ENCODE measurements around the gene SAMD11. TPM values are rescaled to one million over a fixed set of nuclear protein-coding genes. Genes with fewer than 3 reads are reported as not detected.

Gene SAMD11
- total and polyA plus RNA-seq, 8 donors = 7.1 to 61.5 (median 28.0) TPM

DNA sequence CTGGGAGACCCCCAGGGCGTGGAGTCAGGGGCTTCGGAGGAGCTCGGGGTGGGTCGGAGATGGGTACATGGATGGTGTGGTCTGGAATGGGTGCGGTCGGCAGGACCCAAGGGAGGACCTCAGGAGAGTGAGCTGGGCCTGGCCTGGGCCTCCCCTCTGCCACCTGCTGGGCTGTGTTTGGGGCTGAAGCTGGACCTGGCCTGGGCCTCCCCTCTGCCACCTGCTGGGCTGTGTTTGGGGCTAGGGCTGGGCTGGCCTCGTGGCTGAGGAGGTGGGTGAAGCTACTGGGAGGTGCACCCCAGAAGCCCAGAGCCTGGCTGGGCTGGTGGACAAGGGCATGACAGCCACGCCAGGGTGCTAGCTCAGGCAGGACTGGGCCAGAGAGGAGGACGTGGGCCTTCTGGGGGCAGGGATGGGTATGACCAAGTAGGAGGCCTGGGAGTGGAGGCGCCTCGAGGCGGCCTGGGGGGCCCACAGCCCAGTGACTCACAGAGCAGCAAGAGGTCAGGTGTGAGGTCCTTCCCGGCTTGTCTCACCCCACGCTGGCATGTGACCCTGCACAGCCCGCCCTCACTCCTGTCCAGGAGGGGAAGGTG lies 14.5 kb downstream of the SAMD11 start:
- H3K4me1 ChIP-seq = peaks cover 22 to 37% of the 10 kb centered on the region in 2 donors
- ATAC-seq (peak; percentile 39), DNase-seq (no peak)
- intact Hi-C loops (cut with DNase I) = no loop called here
- H3K4me3 ChIP-seq = no peak overlapping the region
- H3K36me3 ChIP-seq = no peaks in the 10 kb centered on the region
- H3K27ac ChIP-seq = no peak overlapping the region
- H3K9me3 ChIP-seq = no peaks in the 10 kb centered on the region
- peaks cover 43 to 93% of the 10 kb centered on the region in 2 donors for H3K27me3 ChIP-seq
- TF ChIP-seq, protein P1, sequence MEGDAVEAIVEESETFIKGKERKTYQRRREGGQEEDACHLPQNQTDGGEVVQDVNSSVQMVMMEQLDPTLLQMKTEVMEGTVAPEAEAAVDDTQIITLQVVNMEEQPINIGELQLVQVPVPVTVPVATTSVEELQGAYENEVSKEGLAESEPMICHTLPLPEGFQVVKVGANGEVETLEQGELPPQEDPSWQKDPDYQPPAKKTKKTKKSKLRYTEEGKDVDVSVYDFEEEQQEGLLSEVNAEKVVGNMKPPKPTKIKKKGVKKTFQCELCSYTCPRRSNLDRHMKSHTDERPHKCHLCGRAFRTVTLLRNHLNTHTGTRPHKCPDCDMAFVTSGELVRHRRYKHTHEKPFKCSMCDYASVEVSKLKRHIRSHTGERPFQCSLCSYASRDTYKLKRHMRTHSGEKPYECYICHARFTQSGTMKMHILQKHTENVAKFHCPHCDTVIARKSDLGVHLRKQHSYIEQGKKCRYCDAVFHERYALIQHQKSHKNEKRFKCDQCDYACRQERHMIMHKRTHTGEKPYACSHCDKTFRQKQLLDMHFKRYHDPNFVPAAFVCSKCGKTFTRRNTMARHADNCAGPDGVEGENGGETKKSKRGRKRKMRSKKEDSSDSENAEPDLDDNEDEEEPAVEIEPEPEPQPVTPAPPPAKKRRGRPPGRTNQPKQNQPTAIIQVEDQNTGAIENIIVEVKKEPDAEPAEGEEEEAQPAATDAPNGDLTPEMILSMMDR (IDR thresholded peaks at IDR 0.05) = peak in 1 of 2 donors; percentile 14

DNA sequence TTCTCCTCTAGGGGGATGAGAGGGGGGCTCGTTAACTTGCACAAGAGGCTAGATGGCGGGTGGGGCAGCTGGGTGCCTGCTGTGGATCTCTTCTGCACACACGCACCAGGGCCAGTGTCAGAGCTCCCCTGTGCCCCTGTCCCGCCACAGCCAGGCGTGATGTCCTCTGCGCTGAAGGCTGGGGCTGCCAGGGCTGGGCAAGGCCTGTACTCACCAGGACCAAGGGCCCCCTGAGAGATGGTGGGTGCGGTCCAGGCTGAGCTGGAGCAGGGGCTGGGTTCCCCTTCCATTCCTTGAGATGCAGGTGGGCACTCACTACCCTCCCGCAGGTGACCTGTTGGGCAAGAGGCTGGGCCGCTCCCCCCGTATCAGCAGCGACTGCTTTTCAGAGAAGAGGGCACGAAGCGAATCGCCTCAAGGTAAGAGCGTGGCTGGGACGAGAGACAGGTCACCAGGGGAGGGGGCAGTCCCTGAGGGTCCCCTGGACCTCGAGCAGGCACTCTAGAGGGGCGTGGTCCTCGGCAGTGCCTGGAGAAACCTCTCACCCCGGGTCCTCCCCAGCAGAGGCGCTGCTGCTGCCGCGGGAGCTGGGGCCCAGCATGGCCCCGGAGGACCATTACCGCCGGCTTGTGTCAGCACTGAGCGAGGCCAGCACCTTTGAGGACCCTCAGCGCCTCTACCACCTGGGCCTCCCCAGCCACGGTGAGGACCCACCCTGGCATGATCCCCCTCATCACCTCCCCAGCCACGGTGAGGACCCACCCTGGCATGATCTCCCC lies 15.2 kb downstream of the SAMD11 start:
- Histone ChIP-seq H3K27me3 (peaks cover 45 to 93% of the 10 kb centered on the region in 2 donors), H3K9me3 (no peaks in the 10 kb centered on the region), H3K36me3 (peaks cover 0 to 4% of the 10 kb centered on the region in 2 donors), H3K4me3 (no peak overlapping the region), H3K27ac (no peak overlapping the region), H3K4me1 (peaks cover 22 to 41% of the 10 kb centered on the region in 2 donors)
- intact Hi-C loops (cut with DNase I) = no loop called here
- TF ChIP-seq, protein P1 (IDR thresholded peaks at IDR 0.05) = no peak
- ATAC-seq (no peak), DNase-seq (no peak)

DNA sequence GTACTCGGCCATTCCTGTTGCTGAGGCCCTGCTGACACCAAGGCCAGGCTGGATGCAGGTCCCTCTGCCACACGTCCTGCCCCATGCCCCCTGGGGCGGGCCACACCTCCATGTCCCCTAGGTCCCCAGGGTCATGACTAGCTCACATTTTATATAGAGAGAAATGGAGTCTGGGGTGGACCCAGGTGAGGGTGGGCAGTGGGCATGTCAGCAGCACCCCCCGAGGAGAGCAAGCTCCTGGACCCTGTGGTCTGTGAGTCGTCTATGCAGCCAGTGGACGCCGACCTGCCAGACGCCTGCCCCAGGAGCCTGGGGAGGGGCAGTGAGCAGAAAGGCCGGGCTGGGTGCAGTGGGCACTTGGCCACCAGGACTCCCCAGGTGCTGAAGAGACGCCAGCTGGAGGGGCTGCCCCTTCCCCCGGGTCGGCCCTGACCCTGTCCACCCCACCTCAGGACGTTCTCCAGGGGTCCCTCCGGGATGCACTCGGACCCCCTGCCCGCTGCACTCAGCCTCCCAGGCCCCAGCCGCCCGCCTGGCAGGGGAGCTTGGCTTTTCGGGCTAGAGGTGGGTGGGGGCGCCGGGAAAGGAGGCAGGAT lies 15.9 kb downstream of the SAMD11 start:
- Histone ChIP-seq H3K9me3 (no peaks in the 10 kb centered on the region), H3K4me1 (peaks cover 22 to 41% of the 10 kb centered on the region in 2 donors), H3K4me3 (no peak overlapping the region), H3K36me3 (peaks cover 0 to 11% of the 10 kb centered on the region in 2 donors), H3K27me3 (peaks cover 45 to 93% of the 10 kb centered on the region in 2 donors), H3K27ac (no peak overlapping the region)
- intact Hi-C loops (cut with DNase I) = no loop called here
- TF ChIP-seq, protein P1 (IDR thresholded peaks at IDR 0.05) = no peak
- ATAC-seq = no peak
- no peak for DNase-seq

DNA sequence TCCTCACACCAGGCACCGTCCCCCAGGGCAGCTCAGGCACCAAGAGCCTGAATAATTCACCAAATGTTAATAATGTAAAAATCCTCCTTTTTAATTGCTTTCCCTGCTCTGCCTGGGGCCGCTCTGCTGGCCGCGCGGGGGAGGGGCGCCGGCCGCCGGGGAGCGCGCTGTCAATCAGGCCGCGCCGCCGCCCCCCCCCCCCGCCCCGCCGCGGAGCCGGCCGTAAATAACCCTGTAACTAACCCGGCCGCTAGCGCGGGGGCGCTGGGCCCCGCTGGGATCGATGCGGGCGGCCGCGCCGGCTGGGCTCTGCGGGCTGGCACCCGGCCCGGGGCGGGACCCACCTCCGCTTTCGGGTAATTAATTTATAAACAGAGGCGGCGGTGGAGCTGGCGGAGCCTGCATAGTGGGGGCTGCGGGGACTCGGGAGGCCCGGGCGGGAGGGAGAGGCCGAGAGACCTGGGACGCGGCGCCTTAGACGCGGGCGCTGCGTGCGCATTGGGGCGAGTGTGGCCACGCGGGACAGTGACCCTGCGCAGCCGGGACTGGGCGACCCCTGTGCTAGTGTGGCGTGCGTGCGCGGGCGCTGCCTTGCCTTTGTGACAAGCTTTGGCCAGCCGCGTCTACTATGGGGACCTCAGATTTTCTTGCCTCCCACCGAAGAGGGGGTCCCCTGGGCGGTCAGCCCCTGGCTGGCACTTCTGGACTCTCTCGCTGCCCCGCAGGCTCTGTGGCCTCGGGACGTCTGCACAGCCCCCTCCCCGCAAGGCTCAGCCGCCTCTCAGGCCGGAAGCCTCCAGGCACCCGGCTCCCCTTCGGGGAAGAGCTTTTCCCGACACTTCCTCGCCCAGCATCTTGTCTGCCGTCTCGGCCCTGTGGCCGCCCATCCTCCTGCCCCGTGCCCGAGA lies 16.6 kb downstream of the SAMD11 start:
- peak; percentile 12 for ATAC-seq
- Histone ChIP-seq H3K36me3 (peaks cover 0 to 18% of the 10 kb centered on the region in 2 donors), H3K27ac (peak overlapping the region in 1 of 2 donors; percentile 75), H3K4me1 (peaks cover 26 to 41% of the 10 kb centered on the region in 2 donors), H3K27me3 (peaks cover 40 to 86% of the 10 kb centered on the region in 2 donors), H3K4me3 (peak overlapping the region; percentile 9 to 20), H3K9me3 (no peaks in the 10 kb centered on the region)
- DNase-seq = peak in 3 of 4 donors; percentile 72 to 93 (median 86)
- intact Hi-C loops (cut with DNase I) = no loop called here
- TF ChIP-seq, protein P1 (IDR thresholded peaks at IDR 0.05) = no peak

Measured in left lung (tissue), 10 donors.